Left renal pelvis (tissue), 4 donors: ENCODE data around the gene PROSER3. TPM values are rescaled to one million over a fixed set of nuclear protein-coding genes. Genes with fewer than 3 reads are reported as not detected.

ENCODE experiments used
- DNase-seq, 4 donors: peaks; one replicate each; pipeline ENCODE4 v3.0.0-alpha.2; 2013; ENCODE audit warnings: low read depth in 4 of 4, low spot score in 3 of 4
- polyA plus RNA-seq, 4 donors: library from polyadenylated mRNA; unstranded; fragments of 120-200 nt; gene quantifications; one replicate each; pipeline ENCODE4 v1.2.1, GENCODE V29; 2013; ENCODE audit not compliant: insufficient read length in 4 of 4

The PROSER3 gene
- polyA plus RNA-seq, 4 donors: 12.8 to 24.3 (median 17.3) TPM

DNA sequence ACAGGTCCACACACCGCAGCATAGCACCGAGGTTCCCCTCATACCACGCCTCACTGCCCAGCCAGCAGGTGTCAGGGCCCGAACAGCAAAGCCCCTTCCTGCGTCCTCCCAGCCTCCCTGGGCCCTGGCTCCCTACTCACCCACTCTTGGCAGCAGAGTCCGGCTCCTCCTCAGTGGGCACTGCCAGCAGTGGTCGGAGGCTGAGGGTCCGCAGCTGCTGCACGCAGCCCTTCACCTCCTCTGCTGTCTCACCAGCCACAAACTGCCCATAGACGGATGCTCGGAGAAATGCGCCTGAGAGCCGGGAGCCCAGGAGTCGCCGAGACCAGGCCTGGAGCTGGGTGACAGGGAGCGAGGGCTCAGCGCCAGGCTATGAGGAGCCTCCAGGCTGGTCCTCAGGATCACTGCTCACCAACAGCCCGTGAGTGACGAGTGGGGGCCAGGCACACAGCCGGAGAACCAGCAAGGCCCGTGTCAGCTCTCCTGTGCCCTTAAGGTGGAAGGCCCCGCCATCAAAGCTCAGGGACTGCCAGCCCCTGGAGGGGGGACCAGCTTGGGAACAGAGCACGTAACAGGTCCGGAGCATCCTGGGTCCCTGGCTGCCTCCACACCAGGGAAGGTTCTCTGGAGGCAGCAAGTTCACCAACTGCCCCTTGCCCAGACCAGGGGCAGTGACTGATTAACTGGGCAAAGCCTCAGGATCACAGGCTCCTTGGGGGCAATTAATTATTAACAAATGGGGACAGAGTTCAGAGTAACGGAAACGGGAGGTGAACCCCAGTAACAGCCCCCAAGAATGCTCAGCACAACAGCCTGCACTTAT lies 54.5 kb downstream of the PROSER3 start, which contains the start of gene PRODH2:
Gene PRODH2, minus strand, starts transcription at position 626 of the 823 bp plus-strand sequence. Its CDS starts 40 bp downstream, at position 586.
- no peak for DNase-seq

DNA sequence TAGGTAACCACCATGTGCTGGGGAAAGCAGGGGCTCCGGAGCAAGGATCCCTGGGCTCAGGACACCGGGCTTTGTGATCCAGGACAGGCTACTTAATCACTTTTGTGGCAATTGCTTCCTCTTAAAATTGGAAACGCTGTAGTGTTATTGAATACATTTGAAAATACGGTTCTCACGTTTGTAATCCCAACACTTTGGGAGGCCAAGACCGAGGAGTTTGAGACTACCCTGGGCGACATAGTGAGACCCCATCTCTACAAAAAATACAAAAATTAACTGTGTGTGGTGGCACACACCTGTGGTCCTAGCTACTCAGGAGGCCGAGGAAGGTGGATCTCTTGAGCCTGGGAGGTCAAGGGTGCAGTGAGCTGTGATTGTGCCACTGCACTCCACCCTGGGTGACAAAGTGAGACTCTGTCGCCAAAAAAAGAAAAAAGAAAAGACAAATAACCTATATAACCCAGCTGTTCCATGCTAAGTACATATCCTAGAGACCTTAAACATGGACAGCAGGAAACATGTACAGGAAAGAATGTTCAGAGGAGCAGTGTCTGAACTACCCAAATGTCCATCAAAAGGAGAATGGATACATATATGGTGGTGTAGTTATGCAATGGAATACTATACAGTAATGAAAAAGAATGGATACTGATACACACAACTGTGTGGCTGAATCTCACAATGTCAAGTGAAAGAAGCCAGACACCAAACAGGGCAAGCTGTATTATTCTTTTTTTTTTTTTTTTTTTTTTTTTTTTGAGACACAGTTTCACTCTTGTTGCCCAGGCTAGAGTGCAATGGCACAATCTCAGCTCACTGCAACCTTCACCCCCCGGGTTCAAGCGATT lies 55.3 kb downstream of the PROSER3 start:
- DNase-seq: no peak

DNA sequence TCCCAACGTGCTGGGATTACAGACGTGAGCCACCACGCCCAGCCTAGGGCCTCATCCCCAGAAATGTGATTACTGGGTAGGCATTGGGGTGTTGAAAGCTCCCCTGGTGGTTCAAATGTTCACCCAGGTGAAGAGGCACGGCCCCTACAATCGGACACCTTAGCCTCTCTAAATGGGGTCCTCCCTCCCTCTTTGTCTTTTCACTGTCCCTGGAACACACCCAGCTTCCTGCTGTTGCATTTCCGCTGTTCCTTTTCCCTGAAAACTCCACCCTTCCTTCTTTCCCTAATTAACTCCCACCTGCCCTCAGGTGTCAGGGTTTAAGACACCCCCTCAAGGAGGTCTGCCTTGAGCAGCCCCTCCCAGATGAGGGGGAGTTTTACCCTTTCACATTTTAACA lies 58.3 kb downstream of the PROSER3 start:
- no peak for DNase-seq

DNA sequence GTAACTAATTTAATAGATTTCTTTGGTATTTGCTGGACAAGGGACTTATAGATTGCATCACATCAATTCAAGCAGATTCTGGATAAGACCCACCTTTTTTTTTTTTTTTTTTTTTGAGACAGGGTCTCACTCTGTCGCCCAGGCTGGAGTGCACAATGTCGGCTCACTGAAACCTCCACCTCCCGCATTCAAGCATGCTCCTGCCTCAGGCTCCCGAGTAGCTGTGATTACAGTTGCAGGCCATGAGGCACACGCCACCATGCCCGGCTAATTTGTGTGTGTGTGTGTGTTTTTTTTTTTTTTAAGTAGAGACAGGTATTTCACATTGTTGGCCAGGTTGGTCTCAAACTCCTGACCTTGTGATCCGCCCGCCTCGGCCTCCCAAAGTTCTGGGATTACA lies 58.9 kb downstream of the PROSER3 start:
- DNase-seq: no peak

GRCh38 chr19:35818445-35818844 lies 60.5 kb downstream of the PROSER3 start:
- no peak for DNase-seq

Other genes with a start within 250 kb of the PROSER3 start
- gene DMKN, start 244.5 kb upstream of the PROSER3 start, polyA plus RNA-seq: 100 to 1,000 TPM in 1 of 4 donors, 10 to 100 TPM in 3; 59.7 to 123 (median 83.8) TPM
- gene SBSN, start 229.9 kb upstream of the PROSER3 start, polyA plus RNA-seq: under 1 TPM in 1 of 4 donors, not detected in 3; 0.11 TPM
- gene GAPDHS, start 224.7 kb upstream of the PROSER3 start, polyA plus RNA-seq: not detected
- 100 to 1,000 TPM in 1 of 4 donors, 10 to 100 TPM in 3; 58.7 to 102 (median 86.6) TPM for gene TMEM147, start 212.6 kb upstream of the PROSER3 start, polyA plus RNA-seq
- under 1 TPM in 1 of 4 donors, not detected in 3; 0.14 TPM for gene ATP4A, start 194.5 kb upstream of the PROSER3 start, polyA plus RNA-seq
- not detected for gene PMIS2, start 172.0 kb upstream of the PROSER3 start, polyA plus RNA-seq
- gene HAUS5, start 145.4 kb upstream of the PROSER3 start, polyA plus RNA-seq: 10 to 100 TPM; 23.2 to 39.6 (median 25.3) TPM
- 10 to 100 TPM; 49.1 to 81.9 (median 57.7) TPM for gene RBM42, start 129.1 kb upstream of the PROSER3 start, polyA plus RNA-seq
- 1 to 10 TPM; 1.7 to 3.3 (median 2.3) TPM for gene ETV2, start 116.4 kb upstream of the PROSER3 start, polyA plus RNA-seq
- gene COX6B1, start 109.9 kb upstream of the PROSER3 start, polyA plus RNA-seq: 100 to 1,000 TPM; 224 to 359 (median 312) TPM
- 10 to 100 TPM in 3 of 4 donors, under 1 TPM in 1; 0.53 to 67.8 (median 21.8) TPM for gene UPK1A, start 91.7 kb upstream of the PROSER3 start, polyA plus RNA-seq
- gene ZBTB32, start 53.6 kb upstream of the PROSER3 start, polyA plus RNA-seq: under 1 TPM; 0.27 to 0.63 (median 0.49) TPM
- gene KMT2B, start 40.2 kb upstream of the PROSER3 start, polyA plus RNA-seq: 10 to 100 TPM; 25.1 to 42.0 (median 32.8) TPM
- gene IGFLR1, start 15.7 kb upstream of the PROSER3 start, polyA plus RNA-seq: 1 to 10 TPM; 2.6 to 4.3 (median 3.1) TPM
- 10 to 100 TPM; 17.2 to 22.0 (median 18.6) TPM for gene U2AF1L4, start 12.8 kb upstream of the PROSER3 start, polyA plus RNA-seq
- 10 to 100 TPM; 43.4 to 71.8 (median 61.9) TPM for gene PSENEN, start 12.5 kb upstream of the PROSER3 start, polyA plus RNA-seq
- gene LIN37, start 9.6 kb upstream of the PROSER3 start, polyA plus RNA-seq: 10 to 100 TPM in 2 of 4 donors, 1 to 10 TPM in 2; 6.0 to 14.2 (median 9.3) TPM
- gene HSPB6, start 1.1 kb upstream of the PROSER3 start, polyA plus RNA-seq: 100 to 1,000 TPM in 1 of 4 donors, 10 to 100 TPM in 3; 24.8 to 111 (median 29.2) TPM
- 10 to 100 TPM; 18.4 to 43.8 (median 26.5) TPM for gene ARHGAP33, start 17.4 kb downstream of the PROSER3 start, polyA plus RNA-seq
- 10 to 100 TPM in 3 of 4 donors, under 1 TPM in 1; 0.41 to 51.0 (median 25.1) TPM for gene PRODH2, start 54.7 kb downstream of the PROSER3 start, polyA plus RNA-seq
- gene NPHS1, start 94.3 kb downstream of the PROSER3 start, polyA plus RNA-seq: 100 to 1,000 TPM in 3 of 4 donors, 1 to 10 TPM in 1; 2.9 to 185 (median 128) TPM
- gene KIRREL2, start 98.7 kb downstream of the PROSER3 start, polyA plus RNA-seq: 10 to 100 TPM in 2 of 4 donors, 1 to 10 TPM in 2; 1.8 to 12.4 (median 10.1) TPM
- gene APLP1, start 110.4 kb downstream of the PROSER3 start, polyA plus RNA-seq: 10 to 100 TPM; 23.6 to 48.5 (median 31.7) TPM
- gene NFKBID, start 142.4 kb downstream of the PROSER3 start, polyA plus RNA-seq: 1 to 10 TPM; 1.9 to 6.2 (median 4.5) TPM
- gene HCST, start 144.4 kb downstream of the PROSER3 start, polyA plus RNA-seq: 1 to 10 TPM; 3.1 to 4.7 (median 3.2) TPM
- gene TYROBP, start 150.1 kb downstream of the PROSER3 start, polyA plus RNA-seq: 10 to 100 TPM in 3 of 4 donors, 1 to 10 TPM in 1; 8.1 to 26.7 (median 12.8) TPM
- gene LRFN3, start 178.2 kb downstream of the PROSER3 start, polyA plus RNA-seq: 10 to 100 TPM in 3 of 4 donors, 1 to 10 TPM in 1; 9.8 to 17.9 (median 13.7) TPM
- gene SDHAF1, start 237.0 kb downstream of the PROSER3 start, polyA plus RNA-seq: 10 to 100 TPM; 10.6 to 17.5 (median 11.4) TPM